Peyer's patch (tissue), 4 donors: ENCODE results near the gene PKNOX2. TPM values are rescaled to one million over a fixed set of nuclear protein-coding genes. Genes with fewer than 3 reads are reported as not detected.

Experiments
- DNase-seq, 3 donors: peaks; one replicate each; pipeline ENCODE4 v3.0.0-alpha.2; 2017 to 2019
- H3K27ac ChIP-seq, 4 donors: fragments of 200-600 bp; sonication (generic); one replicate each; pipeline ENCODE4 v1.5.1; 2016 to 2019
- H3K27me3 ChIP-seq, 2 donors: fragments of 200-600 bp; sonication (generic); one replicate each; pipeline ENCODE4 v1.5.1; 2019
- H3K36me3 ChIP-seq, 3 donors: fragments of 200-600 bp; sonication (generic); one replicate each; pipeline ENCODE4 v1.5.1; 2016 to 2019
- H3K4me1 ChIP-seq, 4 donors: fragments of 200-600 bp; sonication (generic); one replicate each; pipeline ENCODE4 v1.5.1; 2016 to 2019
- H3K4me3 ChIP-seq, 4 donors: fragments of 200-600 bp; sonication (generic); 1 replicate in 3 of 4; 2 replicates in 1 of 4; pipeline ENCODE4 v1.5.1; 2016 to 2019; ENCODE audit warnings: mild to moderate bottlenecking in 1 of 4
- H3K9me3 ChIP-seq, 4 donors: fragments of 200-600 bp; sonication (generic); one replicate each; pipeline ENCODE4 v1.5.1; 2016 to 2019; ENCODE audit warnings: mild to moderate bottlenecking in 1 of 4
- CTCF ChIP-seq, 6 experiments: fragments of 450-650 bp in 4 of 6; fragments of 200-600 bp in 2 of 6; sonication (generic) in 1 of 6; IDR thresholded peaks; one replicate each; pipeline ENCODE4 v1.5.1; 2017 to 2019; ENCODE audit warnings: antibody characterized with exemption in 6 of 6, mild to moderate bottlenecking in 3 of 6, moderate library complexity in 1 of 6
- POLR2A ChIP-seq, 2 donors: fragments of 450-650 bp; IDR thresholded peaks; one replicate each; pipeline ENCODE4 v1.5.1; 2017; ENCODE audit warnings: antibody characterized with exemption in 2 of 2, mild to moderate bottlenecking in 2 of 2, moderate library complexity in 2 of 2
- total RNA-seq, 4 donors: library from RNA; depleted of rRNA; stranded (reverse); fragments of >200 nt; gene quantifications; one replicate each; pipeline ENCODE4 v1.1.0, GENCODE V29; 2016

Gene PKNOX2
- total RNA-seq, 4 donors from 2014 or later: 1.4 to 8.3 TPM; not detected in 2

GRCh38 chr11:125128450-125128849, 36.1 kb upstream of the PKNOX2 start:
- H3K4me3 ChIP-seq: no peak overlapping the region
- no peak overlapping the region for H3K27ac ChIP-seq
- H3K9me3 ChIP-seq: no peaks in the 10 kb centered on the region
- no peak for TF ChIP-seq CTCF (IDR thresholded peaks at IDR 0.05)
- TF ChIP-seq POLR2A (IDR thresholded peaks at IDR 0.05): no peak
- no peaks in the 10 kb centered on the region for H3K27me3 ChIP-seq
- no peaks in the 10 kb centered on the region for H3K36me3 ChIP-seq
- no peak for DNase-seq
- H3K4me1 ChIP-seq: no peaks in the 10 kb centered on the region

DNA sequence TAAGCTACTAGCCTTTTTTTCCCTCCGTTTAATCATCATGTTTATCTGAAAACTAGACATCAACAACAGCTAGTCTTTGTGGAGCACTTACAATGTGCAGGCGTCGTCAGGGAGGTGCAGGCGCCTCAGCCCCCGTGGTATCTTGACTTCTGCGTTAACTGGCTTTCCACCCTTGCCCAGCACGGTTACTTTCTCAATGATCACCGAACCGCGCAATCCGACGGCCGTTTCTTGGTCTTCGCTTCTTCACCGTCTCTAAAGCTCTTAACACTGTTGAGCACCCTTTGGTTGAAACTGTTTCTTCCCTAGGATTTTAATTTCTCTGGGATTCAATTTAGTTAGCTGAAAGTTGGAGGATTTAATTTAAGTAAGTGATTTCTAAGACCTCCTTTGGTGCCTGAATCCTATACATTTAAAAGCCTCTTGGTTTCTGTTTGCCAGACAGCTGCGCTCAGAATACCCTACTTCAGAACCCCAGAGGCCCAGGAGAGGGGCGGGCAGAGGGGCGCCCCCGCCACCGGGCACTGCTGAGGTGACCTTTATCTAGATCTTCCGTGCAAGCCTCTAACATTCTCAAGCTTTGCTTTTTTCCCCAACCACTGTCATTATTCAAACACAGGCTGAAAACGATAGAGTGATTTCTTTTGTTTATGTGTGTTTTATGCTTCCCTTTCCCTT, 35.1 kb upstream of the PKNOX2 start:
- H3K4me3 ChIP-seq: no peak overlapping the region
- no peak for DNase-seq
- no peak for TF ChIP-seq POLR2A (IDR thresholded peaks at IDR 0.05)
- no peak for TF ChIP-seq CTCF (IDR thresholded peaks at IDR 0.05)
- no peaks in the 10 kb centered on the region for H3K4me1 ChIP-seq
- H3K27ac ChIP-seq: no peak overlapping the region
- H3K36me3 ChIP-seq: no peaks in the 10 kb centered on the region
- no peaks in the 10 kb centered on the region for H3K27me3 ChIP-seq
- no peaks in the 10 kb centered on the region for H3K9me3 ChIP-seq

GRCh38 chr11:125132071-125132470, 32.5 kb upstream of the PKNOX2 start:
- no peak overlapping the region for H3K27ac ChIP-seq
- DNase-seq: no peak
- H3K27me3 ChIP-seq: no peaks in the 10 kb centered on the region
- H3K36me3 ChIP-seq: no peaks in the 10 kb centered on the region
- H3K9me3 ChIP-seq: no peaks in the 10 kb centered on the region
- TF ChIP-seq POLR2A (IDR thresholded peaks at IDR 0.05): no peak
- TF ChIP-seq CTCF (IDR thresholded peaks at IDR 0.05): no peak
- H3K4me3 ChIP-seq: no peak overlapping the region
- no peaks in the 10 kb centered on the region for H3K4me1 ChIP-seq

GRCh38 chr11:125132596-125132995, 32.0 kb upstream of the PKNOX2 start:
- no peaks in the 10 kb centered on the region for H3K27me3 ChIP-seq
- DNase-seq: no peak
- no peak for TF ChIP-seq CTCF (IDR thresholded peaks at IDR 0.05)
- no peak for TF ChIP-seq POLR2A (IDR thresholded peaks at IDR 0.05)

DNA sequence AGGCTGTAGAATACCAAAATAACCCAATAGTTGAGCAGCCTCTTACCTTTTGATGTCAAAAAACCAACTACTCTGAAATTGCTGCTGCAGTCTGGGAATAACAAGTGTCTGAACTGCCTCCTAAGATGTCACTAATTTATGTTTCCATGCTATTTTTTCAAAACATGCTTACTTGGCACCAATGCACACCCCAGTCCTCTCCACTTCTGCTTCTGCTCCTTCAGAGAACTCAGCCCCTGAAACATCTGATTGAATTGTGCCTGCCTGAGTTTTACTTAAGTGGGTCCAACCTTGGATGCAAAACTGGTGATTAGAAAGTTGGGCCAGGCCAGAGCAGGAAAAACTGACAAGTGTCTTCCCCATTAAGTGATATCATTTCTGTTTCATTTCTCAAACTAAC, 28.6 kb upstream of the PKNOX2 start:
- Histone ChIP-seq H3K4me3 (no peak overlapping the region), H3K4me1 (no peaks in the 10 kb centered on the region), H3K36me3 (no peaks in the 10 kb centered on the region), H3K27ac (no peak overlapping the region), H3K27me3 (no peaks in the 10 kb centered on the region), H3K9me3 (no peaks in the 10 kb centered on the region)
- TF ChIP-seq POLR2A (IDR thresholded peaks at IDR 0.05): no peak
- no peak for TF ChIP-seq CTCF (IDR thresholded peaks at IDR 0.05)
- no peak for DNase-seq

More at GRCh38 chr11:125132596-125132995, 32.0 kb upstream of the PKNOX2 start:
- no peaks in the 10 kb centered on the region for H3K36me3 ChIP-seq
- no peak overlapping the region for H3K4me3 ChIP-seq
- H3K4me1 ChIP-seq: no peaks in the 10 kb centered on the region
- no peak overlapping the region for H3K27ac ChIP-seq
- no peaks in the 10 kb centered on the region for H3K9me3 ChIP-seq

- no peak overlapping the region for H3K27ac ChIP-seq
- DNase-seq: no peak
- H3K4me1 ChIP-seq: no peaks in the 10 kb centered on the region
- no peaks in the 10 kb centered on the region for H3K27me3 ChIP-seq
- TF ChIP-seq POLR2A (IDR thresholded peaks at IDR 0.05) (no peak), CTCF (IDR thresholded peaks at IDR 0.05) (no peak)
- H3K36me3 ChIP-seq: no peaks in the 10 kb centered on the region
- H3K4me3 ChIP-seq: no peak overlapping the region
- H3K9me3 ChIP-seq: no peaks in the 10 kb centered on the region
These were observed 25.6 kb upstream of the PKNOX2 start for GRCh38 chr11:125138966-125139365.
